GM23338 (cell line): ENCODE data around the gene TIMMDC1. TPM values are rescaled to one million over a fixed set of nuclear protein-coding genes. Genes with fewer than 3 reads are reported as not detected.

Experiments
- ATAC-seq: fragments of 200-7000 bp; cut with Tn5 transposase; 3 replicates; pipeline ENCODE4 v1.9.1; 2020
- DNase-seq: peaks from one replicate; pipeline ENCODE4 v3.0.0-alpha.2; 2015; ENCODE audit warnings: low spot score
- H2AFZ ChIP-seq: fragments of 200-600 bp; sonication (generic); 2 replicates; pipeline ENCODE4 v1.8.0; 2016; ENCODE audit warnings: antibody characterized with exemption, mild to moderate bottlenecking, moderate library complexity
- H3F3A ChIP-seq: fragments of 200-600 bp; sonication (generic); replicated peaks from 2 replicates; pipeline ENCODE4 v1.8.0; 2017; ENCODE audit warnings: antibody characterized with exemption, mixed run types, low read depth
- H3K27ac ChIP-seq: fragments of 200-600 bp; sonication (generic); 2 replicates; pipeline ENCODE4 v1.6.1; 2016; ENCODE audit warnings: low read depth
- H3K27me3 ChIP-seq: fragments of 200-600 bp; sonication (generic); 2 replicates; pipeline ENCODE4 v1.8.0; 2016; ENCODE audit warnings: mild to moderate bottlenecking, mixed run types, moderate library complexity; ENCODE audit not compliant: insufficient read depth
- H3K36me3 ChIP-seq: fragments of 200-600 bp; sonication (generic); 2 replicates; pipeline ENCODE4 v1.8.0; 2016; ENCODE audit warnings: mild to moderate bottlenecking; ENCODE audit not compliant: insufficient read depth
- H3K4me1 ChIP-seq: fragments of 200-600 bp; sonication (generic); 2 replicates; pipeline ENCODE4 v1.8.0; 2016; ENCODE audit warnings: mild to moderate bottlenecking, moderate library complexity; ENCODE audit not compliant: insufficient read depth
- H3K4me2 ChIP-seq: fragments of 200-600 bp; sonication (generic); 2 replicates; pipeline ENCODE4 v1.7.1; 2017; ENCODE audit warnings: mixed run types
- H3K4me3 ChIP-seq: fragments of 200-600 bp; sonication (generic); 2 replicates; pipeline ENCODE4 v1.6.1; 2016; ENCODE audit warnings: mixed run types
- H3K79me2 ChIP-seq: fragments of 200-600 bp; sonication (generic); replicated peaks from 2 replicates; pipeline ENCODE4 v1.8.0; 2017; ENCODE audit warnings: mild to moderate bottlenecking; ENCODE audit not compliant: insufficient read depth
- H3K9me2 ChIP-seq: fragments of 200-600 bp; sonication (generic); 2 replicates; pipeline ENCODE4 v1.8.0; 2017; ENCODE audit not compliant: insufficient read depth
- H4K20me1 ChIP-seq: fragments of 200-600 bp; sonication (generic); replicated peaks from 2 replicates; pipeline ENCODE4 v1.8.0; 2017; ENCODE audit warnings: mild to moderate bottlenecking; ENCODE audit not compliant: insufficient read depth
- H3K27ac Mint-ChIP-seq: 2 replicates; pipeline ENCODE4 v1.8.0; 2020; ENCODE audit warnings: inconsistent platforms, mild to moderate bottlenecking, moderate library complexity, mixed read lengths
- H3K27me3 Mint-ChIP-seq: 3 replicates; pipeline ENCODE4 v1.8.0; 2022; ENCODE audit warnings: low read depth, mild to moderate bottlenecking, moderate library complexity, mixed read lengths, inconsistent platforms; ENCODE audit not compliant: insufficient read depth, poor library complexity
- H3K36me3 Mint-ChIP-seq: 3 replicates; pipeline ENCODE4 v1.8.0; 2021; ENCODE audit warnings: low read depth, mild to moderate bottlenecking, inconsistent platforms, moderate library complexity, mixed read lengths
- H3K4me1 Mint-ChIP-seq: 3 replicates; pipeline ENCODE4 v1.8.0; 2020; ENCODE audit warnings: mild to moderate bottlenecking, inconsistent platforms, mixed read lengths
- H3K4me3 Mint-ChIP-seq: 3 replicates; pipeline ENCODE4 v1.8.0; 2021; ENCODE audit warnings: moderate library complexity, mild to moderate bottlenecking, inconsistent platforms, mixed read lengths
- H3K9me3 Mint-ChIP-seq: 3 replicates; pipeline ENCODE4 v1.8.0; 2020; ENCODE audit warnings: moderate library complexity, mild to moderate bottlenecking, inconsistent platforms, mixed read lengths
- JUNB ChIP-seq: IDR thresholded peaks from one replicate; pipeline ENCODE4 v1.6.1; 2016; ENCODE audit warnings: antibody characterized with exemption; ENCODE audit not compliant: unreplicated experiment
- POLR2AphosphoS5 ChIP-seq: IDR thresholded peaks from 2 replicates; pipeline ENCODE4 v1.6.1; 2016; ENCODE audit warnings: antibody characterized with exemption, low read depth
- polyA plus RNA-seq: library from polyadenylated mRNA; unstranded; fragments of >200 nt; fragmentation: Nextera tagmentation; extraction: Ambion mirVana; gene quantifications from 2 replicates; pipeline ENCODE4 v1.2.1, GENCODE V29; 2016
- total RNA-seq: library from RNA; depleted of rRNA; stranded (reverse); fragments of >200 nt; shearing (Covaris generic); gene quantifications from 2 replicates; pipeline ENCODE4 v1.2.3, GENCODE V29; 2014
- TF ChIP-seq, protein P1 (sequence below): IDR thresholded peaks from 2 replicates; pipeline ENCODE4 v1.6.1; 2016; ENCODE audit warnings: antibody characterized with exemption
- TF ChIP-seq, protein P2 (sequence below): IDR thresholded peaks from one replicate; pipeline ENCODE4 v1.6.1; 2018; ENCODE audit warnings: antibody characterized with exemption; ENCODE audit not compliant: unreplicated experiment

Gene TIMMDC1
- total and polyA plus RNA-seq, 2 experiments from 2014 or later: 62.2 to 105 TPM

DNA sequence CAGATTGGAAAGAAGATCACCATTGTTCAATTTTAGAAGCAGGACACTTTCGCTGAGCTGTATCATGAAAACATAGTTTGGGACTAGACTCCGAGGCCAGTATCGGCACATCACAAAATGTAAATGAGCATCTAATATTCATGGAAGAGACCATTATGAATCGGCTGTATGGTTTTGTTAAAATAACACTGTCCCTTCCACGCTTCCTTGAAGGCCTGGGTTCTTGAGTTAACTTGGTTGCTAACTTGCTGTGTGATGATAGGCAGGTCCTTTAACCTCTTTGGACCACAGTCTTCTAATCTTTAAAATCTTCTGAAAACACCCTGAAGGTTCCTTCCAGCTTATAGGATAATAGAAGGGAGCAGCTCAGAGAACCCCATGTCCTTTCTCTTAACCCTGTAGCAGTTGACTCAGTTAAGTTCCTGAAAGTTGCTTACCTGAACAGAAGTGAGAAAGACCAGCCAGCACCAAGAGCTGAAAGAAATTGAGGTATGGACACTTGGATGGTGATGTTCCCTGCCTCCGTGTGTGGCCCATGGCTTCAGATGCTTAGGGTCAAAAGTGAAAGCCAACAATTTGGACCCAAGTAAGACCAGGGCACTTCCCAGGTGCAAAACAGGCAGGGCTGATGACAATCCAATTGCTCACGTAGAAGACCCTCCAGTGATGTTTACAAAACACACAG is 59.0 kb downstream of the TIMMDC1 start:
- H3K9me3 Mint-ChIP-seq: no peaks in the 10 kb centered on the region
- H3K4me2 ChIP-seq: no peak overlapping the region
- no peaks in the 10 kb centered on the region for H3K36me3 ChIP-seq
- no peak overlapping the region for H3K27ac Mint-ChIP-seq
- H3K4me3 ChIP-seq: no peak overlapping the region
- H4K20me1 ChIP-seq: no peaks in the 10 kb centered on the region
- no peaks in the 10 kb centered on the region for H3K27me3 ChIP-seq
- H3K9me2 ChIP-seq: 0 out of 2 replicates have a peak, but pooled peaks cover 3% of the 10 kb centered on the region
- no peaks in the 10 kb centered on the region for H3K4me1 ChIP-seq
- TF ChIP-seq POLR2AphosphoS5 (no peak), JUNB (no peak)
- TF ChIP-seq, protein P1, sequence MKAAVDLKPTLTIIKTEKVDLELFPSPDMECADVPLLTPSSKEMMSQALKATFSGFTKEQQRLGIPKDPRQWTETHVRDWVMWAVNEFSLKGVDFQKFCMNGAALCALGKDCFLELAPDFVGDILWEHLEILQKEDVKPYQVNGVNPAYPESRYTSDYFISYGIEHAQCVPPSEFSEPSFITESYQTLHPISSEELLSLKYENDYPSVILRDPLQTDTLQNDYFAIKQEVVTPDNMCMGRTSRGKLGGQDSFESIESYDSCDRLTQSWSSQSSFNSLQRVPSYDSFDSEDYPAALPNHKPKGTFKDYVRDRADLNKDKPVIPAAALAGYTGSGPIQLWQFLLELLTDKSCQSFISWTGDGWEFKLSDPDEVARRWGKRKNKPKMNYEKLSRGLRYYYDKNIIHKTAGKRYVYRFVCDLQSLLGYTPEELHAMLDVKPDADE: no peak
- TF ChIP-seq, protein P2, sequence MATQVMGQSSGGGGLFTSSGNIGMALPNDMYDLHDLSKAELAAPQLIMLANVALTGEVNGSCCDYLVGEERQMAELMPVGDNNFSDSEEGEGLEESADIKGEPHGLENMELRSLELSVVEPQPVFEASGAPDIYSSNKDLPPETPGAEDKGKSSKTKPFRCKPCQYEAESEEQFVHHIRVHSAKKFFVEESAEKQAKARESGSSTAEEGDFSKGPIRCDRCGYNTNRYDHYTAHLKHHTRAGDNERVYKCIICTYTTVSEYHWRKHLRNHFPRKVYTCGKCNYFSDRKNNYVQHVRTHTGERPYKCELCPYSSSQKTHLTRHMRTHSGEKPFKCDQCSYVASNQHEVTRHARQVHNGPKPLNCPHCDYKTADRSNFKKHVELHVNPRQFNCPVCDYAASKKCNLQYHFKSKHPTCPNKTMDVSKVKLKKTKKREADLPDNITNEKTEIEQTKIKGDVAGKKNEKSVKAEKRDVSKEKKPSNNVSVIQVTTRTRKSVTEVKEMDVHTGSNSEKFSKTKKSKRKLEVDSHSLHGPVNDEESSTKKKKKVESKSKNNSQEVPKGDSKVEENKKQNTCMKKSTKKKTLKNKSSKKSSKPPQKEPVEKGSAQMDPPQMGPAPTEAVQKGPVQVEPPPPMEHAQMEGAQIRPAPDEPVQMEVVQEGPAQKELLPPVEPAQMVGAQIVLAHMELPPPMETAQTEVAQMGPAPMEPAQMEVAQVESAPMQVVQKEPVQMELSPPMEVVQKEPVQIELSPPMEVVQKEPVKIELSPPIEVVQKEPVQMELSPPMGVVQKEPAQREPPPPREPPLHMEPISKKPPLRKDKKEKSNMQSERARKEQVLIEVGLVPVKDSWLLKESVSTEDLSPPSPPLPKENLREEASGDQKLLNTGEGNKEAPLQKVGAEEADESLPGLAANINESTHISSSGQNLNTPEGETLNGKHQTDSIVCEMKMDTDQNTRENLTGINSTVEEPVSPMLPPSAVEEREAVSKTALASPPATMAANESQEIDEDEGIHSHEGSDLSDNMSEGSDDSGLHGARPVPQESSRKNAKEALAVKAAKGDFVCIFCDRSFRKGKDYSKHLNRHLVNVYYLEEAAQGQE: no peak
- H3K36me3 Mint-ChIP-seq: no peaks in the 10 kb centered on the region
- ATAC-seq: no peak
- H3K27ac ChIP-seq: no peak overlapping the region
- no peak for DNase-seq
- H3K4me3 Mint-ChIP-seq: no peak overlapping the region
- H3K4me1 Mint-ChIP-seq: peaks cover 3% of the 10 kb centered on the region; the same call in 1 of the 3 replicates
- H3K79me2 ChIP-seq: no peaks in the 10 kb centered on the region
- no peaks in the 10 kb centered on the region for H3K27me3 Mint-ChIP-seq
- H2AFZ ChIP-seq: no peak overlapping the region
- H3F3A ChIP-seq: no peaks in the 10 kb centered on the region

DNA sequence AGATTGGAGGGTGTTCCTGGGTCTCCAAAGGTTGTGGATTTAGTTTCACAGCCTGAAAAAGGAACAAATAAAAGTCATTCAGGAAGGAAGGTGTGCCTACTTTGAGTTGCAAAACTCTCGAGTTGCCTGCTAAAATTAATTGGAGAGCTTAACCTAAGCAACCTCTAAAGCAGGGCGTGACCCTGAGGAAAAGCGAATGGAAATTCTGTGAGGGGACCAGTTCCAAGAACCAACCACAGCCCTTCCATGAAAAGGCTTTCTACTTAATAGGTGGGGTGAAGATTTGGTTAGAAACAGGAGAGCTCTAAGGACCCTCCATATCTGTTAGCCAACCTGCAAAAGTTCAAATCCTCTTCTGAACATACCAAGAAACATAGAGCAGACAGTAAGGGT is 59.5 kb downstream of the TIMMDC1 start:
- H3K9me2 ChIP-seq: 0 out of 2 replicates have a peak, but pooled peaks cover 3% of the 10 kb centered on the region
- no peaks in the 10 kb centered on the region for H4K20me1 ChIP-seq
- TF ChIP-seq, protein P1: no peak
- H3K27me3 ChIP-seq: no peaks in the 10 kb centered on the region
- H2AFZ ChIP-seq: no peak overlapping the region
- Mint-ChIP-seq H3K36me3 (no peaks in the 10 kb centered on the region), H3K27me3 (no peaks in the 10 kb centered on the region), H3K4me1 (peaks cover 3% of the 10 kb centered on the region; the same call in 1 of the 3 replicates), H3K4me3 (no peak overlapping the region), H3K9me3 (no peaks in the 10 kb centered on the region), H3K27ac (no peak overlapping the region)
- ATAC-seq: no peak
- no peaks in the 10 kb centered on the region for H3K79me2 ChIP-seq
- no peaks in the 10 kb centered on the region for H3K36me3 ChIP-seq
- H3K4me3 ChIP-seq: no peak overlapping the region
- no peaks in the 10 kb centered on the region for H3F3A ChIP-seq
- H3K4me2 ChIP-seq: no peak overlapping the region
- no peak overlapping the region for H3K27ac ChIP-seq
- no peaks in the 10 kb centered on the region for H3K4me1 ChIP-seq
- no peak for DNase-seq
